SIG-M5 treated with dmso at 0.1 percent for 504 hours (cell line): ENCODE measurements around the gene IRF6.
"Not testable (repeated sequence)": the region's sequence is repeated elsewhere in the genome, so short reads cannot be mapped to it uniquely, and the experiment has no call there.

ENCODE experiments used
- DNase-seq: peaks from one replicate; lab custom pipeline; 2025; ENCODE audit not compliant: unreplicated experiment; lab: John Stamatoyannopoulos, UW

Gene IRF6

GRCh38 chr1:209823143-209824041 lies 17.4 kb upstream of the IRF6 start:
- peak; percentile 80 for DNase-seq

GRCh38 chr1:209822706-209823105 lies 16.8 kb upstream of the IRF6 start:
- no peak for DNase-seq

GRCh38 chr1:209820986-209821385 lies 15.0 kb upstream of the IRF6 start:
- DNase-seq: no peak

GRCh38 chr1:209819058-209819457 lies 13.1 kb upstream of the IRF6 start:
- no peak for DNase-seq

- DNase-seq: no peak
Observed at GRCh38 chr1:209817691-209818090, 11.7 kb upstream of the IRF6 start.

GRCh38 chr1:209816923-209817322 lies 11.0 kb upstream of the IRF6 start:
- DNase-seq: no peak

- no peak for DNase-seq
Observed at GRCh38 chr1:209815931-209816341, 10.0 kb upstream of the IRF6 start.

- no peak for DNase-seq
Observed at GRCh38 chr1:209815490-209815889, 9.5 kb upstream of the IRF6 start.

GRCh38 chr1:209813902-209814301 lies 8.0 kb upstream of the IRF6 start:
- no peak for DNase-seq

GRCh38 chr1:209810783-209811182 lies 4.8 kb upstream of the IRF6 start:
- no peak for DNase-seq

- DNase-seq: no peak
Observed at GRCh38 chr1:209809611-209810010, 3.7 kb upstream of the IRF6 start.

- no peak for DNase-seq
Observed at GRCh38 chr1:209808059-209808581, 2.2 kb upstream of the IRF6 start.

GRCh38 chr1:209807509-209807908 lies 1.6 kb upstream of the IRF6 start:
- DNase-seq: no peak

- no peak for DNase-seq
Observed at GRCh38 chr1:209805341-209805781, 581 bp downstream of the IRF6 start.

GRCh38 chr1:209803568-209803967 lies 2.4 kb downstream of the IRF6 start:
- no peak for DNase-seq

GRCh38 chr1:209802780-209803152 lies 3.2 kb downstream of the IRF6 start:
- DNase-seq: no peak

- no peak for DNase-seq
Observed at GRCh38 chr1:209802117-209802779, 3.7 kb downstream of the IRF6 start.

GRCh38 chr1:209800984-209801834 lies 4.7 kb downstream of the IRF6 start:
- DNase-seq: no peak

GRCh38 chr1:209797978-209798639 lies 7.8 kb downstream of the IRF6 start:
- DNase-seq: peak; percentile 63

- not testable (repeated sequence) for DNase-seq
Observed at GRCh38 chr1:209793711-209794110, 12.2 kb downstream of the IRF6 start.

- no peak for DNase-seq
Observed at GRCh38 chr1:209791920-209792319, 14.0 kb downstream of the IRF6 start.
